HepG2 (cell line): Measurements from ENCODE around the gene AMPD2. TPM values are rescaled to one million over a fixed set of nuclear protein-coding genes. Genes with fewer than 3 reads are reported as not detected.

Source experiments
- BCL6 ChIP-seq: IDR thresholded peaks from 2 replicates; pipeline ENCODE4 v1.6.1; 2016; ENCODE audit warnings: missing genetic modification reagents, missing compliant biosample characterization
- EHMT2 ChIP-seq: fragments of 200-600 bp; sonication (generic); IDR thresholded peaks from 2 replicates; pipeline ENCODE4 v1.7.0; 2017; ENCODE audit warnings: antibody characterized with exemption, low read depth, low read length, borderline replicate concordance
- GABPA ChIP-seq, 2 experiments: IDR thresholded peaks; 2 replicates each; pipeline ENCODE4 v1.6.1; 2011 to 2016; ENCODE audit warnings: low read depth in 2 of 2, low read length in 1 of 2, missing biosample characterization in 1 of 2, missing genetic modification characterization in 1 of 2
- HNF4A ChIP-seq: sonication (generic); formaldehyde crosslinking; IDR thresholded peaks from 2 replicates; pipeline ENCODE4 v1.4.0; 2020; ENCODE audit warnings: missing genetic modification reagents
- HNRNPL ChIP-seq: fragments of 200-400 bp; formaldehyde crosslinking; IDR thresholded peaks from 2 replicates; pipeline ENCODE4 v1.6.1; 2017; ENCODE audit warnings: mild to moderate bottlenecking, low read depth, low read length
- HOXA3 ChIP-seq: sonication (generic); formaldehyde crosslinking; IDR thresholded peaks from 2 replicates; pipeline ENCODE4 v1.5.0; 2020; ENCODE audit warnings: missing genetic modification reagents
- IKZF4 ChIP-seq: sonication (generic); formaldehyde crosslinking; IDR thresholded peaks from 2 replicates; pipeline ENCODE4 v1.5.1; 2020; ENCODE audit warnings: borderline replicate concordance, mild to moderate bottlenecking, low read depth, missing genetic modification reagents; ENCODE audit errors: not compliant biosample characterization
- IKZF5 ChIP-seq: IDR thresholded peaks from 2 replicates; pipeline ENCODE4 v1.6.1; 2018; ENCODE audit warnings: missing genetic modification reagents, mild to moderate bottlenecking, missing compliant biosample characterization
- KAT8 ChIP-seq: IDR thresholded peaks from 2 replicates; pipeline ENCODE4 v1.6.1; 2016; ENCODE audit warnings: missing genetic modification reagents, missing compliant biosample characterization
- KDM5A ChIP-seq: fragments of 200-600 bp; sonication (generic); IDR thresholded peaks from 2 replicates; pipeline ENCODE4 v1.7.0; 2018; ENCODE audit warnings: antibody characterized with exemption, mild to moderate bottlenecking, low read length, borderline replicate concordance
- MAF1 ChIP-seq: sonication (generic); formaldehyde crosslinking; IDR thresholded peaks from 2 replicates; pipeline ENCODE4 v1.5.0; 2020; ENCODE audit warnings: missing genetic modification reagents, borderline replicate concordance
- NR0B2 ChIP-seq: sonication (generic); formaldehyde crosslinking; IDR thresholded peaks from 2 replicates; pipeline ENCODE4 v1.4.0; 2020; ENCODE audit warnings: mild to moderate bottlenecking, missing genetic modification reagents
- TSC22D2 ChIP-seq: sonication (generic); formaldehyde crosslinking; IDR thresholded peaks from 2 replicates; pipeline ENCODE4 v1.5.1; 2020; ENCODE audit warnings: missing genetic modification reagents, mild to moderate bottlenecking, borderline replicate concordance
- ZBTB7B ChIP-seq: sonication (generic); formaldehyde crosslinking; IDR thresholded peaks from 2 replicates; pipeline ENCODE4 v1.4.0; 2020; ENCODE audit warnings: missing genetic modification reagents
- ZC3H13 ChIP-seq: sonication (generic); formaldehyde crosslinking; IDR thresholded peaks from 2 replicates; pipeline ENCODE4 v1.8.1; 2023; ENCODE audit warnings: mild to moderate bottlenecking, missing genetic modification reagents, moderate library complexity
- ZNF256 ChIP-seq: sonication (generic); formaldehyde crosslinking; conservative IDR thresholded peaks from 2 replicates; pipeline ENCODE4 v1.4.0; 2020; ENCODE audit warnings: missing genetic modification reagents
- ZNF589 ChIP-seq: sonication (generic); formaldehyde crosslinking; conservative IDR thresholded peaks from 2 replicates; pipeline ENCODE4 v1.8.0; 2022; ENCODE audit warnings: mild to moderate bottlenecking, moderate library complexity, missing genetic modification reagents
- ZNF678 ChIP-seq: sonication (generic); formaldehyde crosslinking; IDR thresholded peaks from 2 replicates; pipeline ENCODE4 v1.4.0; 2020; ENCODE audit warnings: mild to moderate bottlenecking, missing genetic modification reagents
- polyA plus RNA-seq, 8 experiments: library from polyadenylated mRNA; depleted of rRNA in 3 of 8; stranded (reverse) in 7 of 8; unstranded in 1 of 8; fragments of >200 nt; fragmentation: Illumina TruSeq in 4 of 8; extraction: Trizol in 4 of 8; gene quantifications; 2 replicates each; pipeline versions ENCODE4 v1.2.1 to v1.2.3, GENCODE V29; 2011 to 2016; ENCODE audit warnings: low read depth in 4 of 8, missing spikeins in 1 of 8, mixed read lengths in 1 of 8; ENCODE audit not compliant: insufficient read depth in 1 of 8
- total RNA-seq, 5 experiments: library from RNA; depleted of rRNA; stranded (reverse); fragments of >200 nt; fragmentation: Illumina TruSeq; extraction: Trizol; gene quantifications; 2 replicates each; pipeline ENCODE4 v1.2.3, GENCODE V29; 2016; ENCODE audit warnings: low read depth in 1 of 5
- TF ChIP-seq, protein P1 (sequence below): sonication (generic); formaldehyde crosslinking; IDR thresholded peaks from 2 replicates; pipeline ENCODE4 v1.5.1; 2020; ENCODE audit warnings: mild to moderate bottlenecking, missing genetic modification reagents
- TF ChIP-seq, protein P2 (sequence below): sonication (generic); formaldehyde crosslinking; IDR thresholded peaks from 2 replicates; pipeline ENCODE4 v1.5.0; 2020; ENCODE audit warnings: mild to moderate bottlenecking, missing genetic modification reagents

AMPD2 gene
- total and polyA plus RNA-seq, 2 of the 13 experiments (the other 11 are each of a cell fraction or from before 2014, with no cell fraction given): 62.3 to 82.0 TPM

GRCh38 chr1:109655615-109656519 lies 36.2 kb downstream of the AMPD2 start, which contains the start of gene GSTM4 (continued):
- TF ChIP-seq GABPA (IDR thresholded peaks at IDR 0.05; ENCODE audit: low read depth, low read length) (no peak), GABPA (CRISPR knock-in tag; IDR thresholded peaks at IDR 0.05; ENCODE audit: low read depth) (peak; percentile 62), IKZF4 (CRISPR knock-in tag) (peak; percentile 85), HNRNPL (0 out of 2 replicates have a peak, but pooled peaks have one; percentile 50), KAT8 (peak; percentile 81), ZNF678 (CRISPR knock-in tag) (peak; percentile 76; the same call in 1 of the 2 replicates), MAF1 (CRISPR knock-in tag) (no peak), ZBTB7B (CRISPR knock-in tag) (peak; percentile 84), ZNF589 (CRISPR knock-in tag) (no peak), HOXA3 (CRISPR knock-in tag) (peak; percentile 69), NR0B2 (CRISPR knock-in tag) (peak; percentile 71; the same call in 1 of the 2 replicates), BCL6 (no peak), IKZF5 (CRISPR knock-in tag) (peak; percentile 48; the same call in 1 of the 2 replicates), TSC22D2 (CRISPR knock-in tag) (peak; percentile 69; the same call in 1 of the 2 replicates), KDM5A (0 out of 2 replicates have a peak, but pooled peaks have one; percentile 22), HNF4A (CRISPR knock-in tag) (peak; percentile 85), ZC3H13 (CRISPR knock-in tag) (no peak), ZNF256 (0 out of 2 replicates have a peak, but pooled peaks have one; percentile 54), EHMT2 (no peak)
- TF ChIP-seq, protein P1, sequence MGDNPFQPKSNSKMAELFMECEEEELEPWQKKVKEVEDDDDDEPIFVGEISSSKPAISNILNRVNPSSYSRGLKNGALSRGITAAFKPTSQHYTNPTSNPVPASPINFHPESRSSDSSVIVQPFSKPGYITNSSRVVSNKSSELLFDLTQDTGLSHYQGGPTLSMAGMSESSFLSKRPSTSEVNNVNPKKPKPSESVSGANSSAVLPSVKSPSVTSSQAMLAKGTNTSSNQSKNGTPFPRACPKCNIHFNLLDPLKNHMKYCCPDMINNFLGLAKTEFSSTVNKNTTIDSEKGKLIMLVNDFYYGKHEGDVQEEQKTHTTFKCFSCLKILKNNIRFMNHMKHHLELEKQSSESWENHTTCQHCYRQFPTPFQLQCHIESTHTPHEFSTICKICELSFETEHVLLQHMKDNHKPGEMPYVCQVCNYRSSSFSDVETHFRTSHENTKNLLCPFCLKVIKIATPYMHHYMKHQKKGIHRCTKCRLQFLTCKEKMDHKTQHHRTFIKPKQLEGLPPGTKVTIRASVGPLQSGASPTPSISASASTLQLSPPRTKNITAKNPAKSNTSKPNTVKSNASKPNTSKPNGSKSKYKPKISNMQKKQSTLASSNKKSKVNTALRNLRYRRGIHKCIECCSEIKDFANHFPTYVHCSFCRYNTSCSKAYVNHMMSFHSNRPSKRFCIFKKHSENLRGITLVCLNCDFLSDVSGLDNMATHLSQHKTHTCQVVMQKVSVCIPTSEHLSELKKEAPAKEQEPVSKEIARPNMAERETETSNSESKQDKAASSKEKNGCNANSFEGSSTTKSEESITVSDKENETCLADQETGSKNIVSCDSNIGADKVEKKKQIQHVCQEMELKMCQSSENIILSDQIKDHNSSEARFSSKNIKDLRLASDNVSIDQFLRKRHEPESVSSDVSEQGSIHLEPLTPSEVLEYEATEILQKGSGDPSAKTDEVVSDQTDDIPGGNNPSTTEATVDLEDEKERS (CRISPR knock-in tag): no peak
- TF ChIP-seq, protein P2, sequence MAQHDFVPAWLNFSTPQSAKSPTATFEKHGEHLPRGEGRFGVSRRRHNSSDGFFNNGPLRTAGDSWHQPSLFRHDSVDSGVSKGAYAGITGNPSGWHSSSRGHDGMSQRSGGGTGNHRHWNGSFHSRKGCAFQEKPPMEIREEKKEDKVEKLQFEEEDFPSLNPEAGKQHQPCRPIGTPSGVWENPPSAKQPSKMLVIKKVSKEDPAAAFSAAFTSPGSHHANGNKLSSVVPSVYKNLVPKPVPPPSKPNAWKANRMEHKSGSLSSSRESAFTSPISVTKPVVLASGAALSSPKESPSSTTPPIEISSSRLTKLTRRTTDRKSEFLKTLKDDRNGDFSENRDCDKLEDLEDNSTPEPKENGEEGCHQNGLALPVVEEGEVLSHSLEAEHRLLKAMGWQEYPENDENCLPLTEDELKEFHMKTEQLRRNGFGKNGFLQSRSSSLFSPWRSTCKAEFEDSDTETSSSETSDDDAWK (CRISPR knock-in tag): no peak
